Measurements from ENCODE around the gene STARD7. TPM values are rescaled to one million over a fixed set of nuclear protein-coding genes. Genes with fewer than 3 reads are reported as not detected.
"Not testable (repeated sequence)": the region's sequence is repeated elsewhere in the genome, so short reads cannot be mapped to it uniquely, and the experiment has no call there.

Gene STARD7
- total and polyA plus RNA-seq, 4 donors = 42.9 to 120 (median 59.7) TPM

- TF ChIP-seq RXRA (IDR thresholded peaks at IDR 0.05) = peak in 1 of 2 donors; percentile 21
- TF ChIP-seq SP1 (IDR thresholded peaks at IDR 0.05) = peak; percentile 8
- not testable (repeated sequence) for DNase-seq (ENCODE audit: low spot score); H3K9ac ChIP-seq (ENCODE audit: low read depth in 1 of 2, low read length in 2 of 2); H3K9me3 ChIP-seq (ENCODE audit: control insufficient read depth in 4 of 4, low read length in 3 of 4); H3K4me3 ChIP-seq (ENCODE audit: low read depth in 1 of 3, low read length in 3 of 3); H3K27me3 ChIP-seq (ENCODE audit: control insufficient read depth in 4 of 4, insufficient read depth in 4 of 4, low read length in 3 of 4)
- H3K36me3 ChIP-seq (ENCODE audit: control insufficient read depth in 4 of 4, insufficient read depth in 3 of 4, low read depth in 1 of 4, low read length in 3 of 4) = peaks cover 7 to 19% (median 11%) of the 10 kb centered on the region in 4 donors
- 85% methylated on average over 3 of the region's 3 CpGs for WGBS
- H3K27ac ChIP-seq (ENCODE audit: low read depth in 1 of 2, low read length in 2 of 2) = peak overlapping the region; percentile 10 to 44
- H3K4me1 ChIP-seq (ENCODE audit: control insufficient read depth in 4 of 4, insufficient read depth in 4 of 4, low read length in 3 of 4) = peaks cover 18 to 56% (median 47%) of the 10 kb centered on the region in 4 donors
These were observed 49.1 kb upstream of the STARD7 start for GRCh38 chr2:96257744-96258143.

- WGBS = 82% methylated on average over 6 of the region's 6 CpGs
- no peak for DNase-seq (ENCODE audit: low spot score)
- TF ChIP-seq SP1 (IDR thresholded peaks at IDR 0.05) = no peak
- H3K4me1 ChIP-seq (ENCODE audit: control insufficient read depth in 4 of 4, insufficient read depth in 4 of 4, low read length in 3 of 4) = peaks cover 16 to 55% (median 44%) of the 10 kb centered on the region in 4 donors
- H3K27me3 ChIP-seq (ENCODE audit: control insufficient read depth in 4 of 4, insufficient read depth in 4 of 4, low read length in 3 of 4) = no peaks in the 10 kb centered on the region
- no peak overlapping the region for H3K4me3 ChIP-seq (ENCODE audit: low read depth in 1 of 3, low read length in 3 of 3)
- H3K27ac ChIP-seq (ENCODE audit: low read depth in 1 of 2, low read length in 2 of 2) = peak overlapping the region in 1 of 2 donors; percentile 32
- H3K36me3 ChIP-seq (ENCODE audit: control insufficient read depth in 4 of 4, insufficient read depth in 3 of 4, low read depth in 1 of 4, low read length in 3 of 4) = peaks cover 12 to 25% (median 21%) of the 10 kb centered on the region in 4 donors
- H3K9ac ChIP-seq (ENCODE audit: low read depth in 1 of 2, low read length in 2 of 2) = no peak overlapping the region
- H3K9me3 ChIP-seq (ENCODE audit: control insufficient read depth in 4 of 4, low read length in 3 of 4) = no peaks in the 10 kb centered on the region
These were observed 48.0 kb upstream of the STARD7 start for GRCh38 chr2:96256611-96257113.

- H3K9ac ChIP-seq (ENCODE audit: low read depth in 1 of 2, low read length in 2 of 2) = no peak overlapping the region
- peaks cover 7 to 34% (median 25%) of the 10 kb centered on the region in 4 donors for H3K4me1 ChIP-seq (ENCODE audit: control insufficient read depth in 4 of 4, insufficient read depth in 4 of 4, low read length in 3 of 4)
- TF ChIP-seq ATF3 (IDR thresholded peaks at IDR 0.05) (no peak), EGR1 (IDR thresholded peaks at IDR 0.05; ENCODE audit: low read depth in 2 of 2) (no peak), HNF4G (IDR thresholded peaks at IDR 0.05) (no peak), REST (IDR thresholded peaks at IDR 0.05) (no peak), SP1 (IDR thresholded peaks at IDR 0.05) (peak; percentile 12), NR2F2 (IDR thresholded peaks at IDR 0.05) (peak; percentile 23), RAD21 (IDR thresholded peaks at IDR 0.05) (no peak), HNF4A (conservative IDR thresholded peaks at IDR 0.05) (no peak), YY1 (IDR thresholded peaks at IDR 0.05) (no peak), JUND (IDR thresholded peaks at IDR 0.05) (no peak), FOXA1 (IDR thresholded peaks at IDR 0.05) (no peak)
- no peaks in the 10 kb centered on the region for H3K9me3 ChIP-seq (ENCODE audit: control insufficient read depth in 4 of 4, low read length in 3 of 4)
- DNase-seq (ENCODE audit: low spot score) = no peak
- WGBS = 75% methylated on average over 11 of the region's 11 CpGs
- H3K27ac ChIP-seq (ENCODE audit: low read depth in 1 of 2, low read length in 2 of 2) = no peak overlapping the region
- H3K27me3 ChIP-seq (ENCODE audit: control insufficient read depth in 4 of 4, insufficient read depth in 4 of 4, low read length in 3 of 4) = no peaks in the 10 kb centered on the region
- peaks cover 12 to 25% (median 21%) of the 10 kb centered on the region in 4 donors for H3K36me3 ChIP-seq (ENCODE audit: control insufficient read depth in 4 of 4, insufficient read depth in 3 of 4, low read depth in 1 of 4, low read length in 3 of 4)
- H3K4me3 ChIP-seq (ENCODE audit: low read depth in 1 of 3, low read length in 3 of 3) = no peak overlapping the region
These were observed 45.9 kb upstream of the STARD7 start for GRCh38 chr2:96254571-96254970.

All from liver (tissue), 9 donors.